Measurements from ENCODE around the gene NPAS1. TPM values are rescaled to one million over a fixed set of nuclear protein-coding genes. Genes with fewer than 3 reads are reported as not detected.

The NPAS1 gene
- total and polyA plus RNA-seq, 10 donors = 0.85 to 6.3 (median 2.4) TPM

DNA sequence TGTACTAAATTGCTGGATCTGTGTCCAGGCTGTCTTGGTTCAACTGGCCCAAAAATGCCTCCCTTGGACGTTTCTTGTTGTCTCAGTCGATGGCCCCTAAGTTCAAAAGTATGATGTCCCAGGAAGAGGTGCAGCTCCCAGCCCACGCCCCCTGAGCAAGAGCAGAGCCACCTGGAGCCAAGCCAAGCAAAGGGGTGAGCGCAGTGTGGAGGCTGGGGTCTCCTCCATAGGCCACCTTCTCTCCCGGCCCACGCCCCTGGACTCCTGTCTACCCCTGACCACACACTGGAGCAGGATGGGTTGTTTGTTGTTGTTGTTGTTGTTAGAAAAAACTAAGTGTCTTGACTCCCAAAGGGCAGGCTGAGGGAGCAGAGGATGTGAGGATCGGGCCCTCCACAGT, 26.0 kb upstream of the NPAS1 start:
- Histone ChIP-seq H3K27ac (peak overlapping the region in 7 of 8 donors; percentile 28 to 80 (median 72)), H3K36me3 (peaks cover 0 to 96% (median 57%) of the 10 kb centered on the region in 6 donors), H3K4me3 (no peak overlapping the region), H3K27me3 (replicated peaks in 1 of 7) (no peaks in the 10 kb centered on the region), H3K9me3 (no peaks in the 10 kb centered on the region), H3K4me1 (peaks cover 18 to 60% (median 37%) of the 10 kb centered on the region in 6 donors)
- no peak for DNase-seq
- TF ChIP-seq, protein P1, sequence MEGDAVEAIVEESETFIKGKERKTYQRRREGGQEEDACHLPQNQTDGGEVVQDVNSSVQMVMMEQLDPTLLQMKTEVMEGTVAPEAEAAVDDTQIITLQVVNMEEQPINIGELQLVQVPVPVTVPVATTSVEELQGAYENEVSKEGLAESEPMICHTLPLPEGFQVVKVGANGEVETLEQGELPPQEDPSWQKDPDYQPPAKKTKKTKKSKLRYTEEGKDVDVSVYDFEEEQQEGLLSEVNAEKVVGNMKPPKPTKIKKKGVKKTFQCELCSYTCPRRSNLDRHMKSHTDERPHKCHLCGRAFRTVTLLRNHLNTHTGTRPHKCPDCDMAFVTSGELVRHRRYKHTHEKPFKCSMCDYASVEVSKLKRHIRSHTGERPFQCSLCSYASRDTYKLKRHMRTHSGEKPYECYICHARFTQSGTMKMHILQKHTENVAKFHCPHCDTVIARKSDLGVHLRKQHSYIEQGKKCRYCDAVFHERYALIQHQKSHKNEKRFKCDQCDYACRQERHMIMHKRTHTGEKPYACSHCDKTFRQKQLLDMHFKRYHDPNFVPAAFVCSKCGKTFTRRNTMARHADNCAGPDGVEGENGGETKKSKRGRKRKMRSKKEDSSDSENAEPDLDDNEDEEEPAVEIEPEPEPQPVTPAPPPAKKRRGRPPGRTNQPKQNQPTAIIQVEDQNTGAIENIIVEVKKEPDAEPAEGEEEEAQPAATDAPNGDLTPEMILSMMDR (IDR thresholded peaks at IDR 0.05 in 8 of 11, conservative IDR thresholded peaks at IDR 0.05 in 3 of 11) = no peak
- TF ChIP-seq POLR2A (IDR thresholded peaks at IDR 0.05) = no peak
- 74 to 92% (median 85%) methylated on average over 7 of the region's 7 CpGs for WGBS, 5 donors
- intact Hi-C loops (cut with DNase I; ENCODE audit: low total_unique reads) = no loop called here

DNA sequence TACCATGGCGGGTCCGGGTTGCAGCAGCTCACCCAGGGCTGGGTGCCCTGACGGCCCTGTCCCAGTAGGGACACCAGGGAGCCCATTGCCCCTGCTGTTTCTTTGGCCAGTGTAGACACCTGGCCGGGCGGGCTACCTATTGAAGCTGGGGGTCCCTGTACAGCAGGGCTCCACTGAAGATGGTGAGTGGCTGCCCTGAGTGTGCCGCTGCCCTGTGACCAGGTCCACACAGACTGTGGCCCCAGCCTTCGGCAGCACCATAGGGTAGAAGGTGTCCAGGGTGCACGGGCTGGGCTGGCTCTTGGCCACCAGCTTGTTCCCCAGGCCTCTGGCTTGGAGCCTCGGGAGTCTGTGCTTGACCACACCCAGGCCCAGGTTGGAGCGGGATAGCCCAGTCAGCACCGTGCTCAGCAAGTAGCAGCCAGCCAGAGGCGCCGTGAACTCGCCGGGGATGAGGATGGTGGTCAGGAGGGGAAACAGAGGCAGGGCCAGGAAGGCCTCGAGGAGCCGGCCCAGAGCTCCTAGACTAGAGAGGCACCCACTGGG, 25.4 kb upstream of the NPAS1 start:
- peaks cover 18 to 60% (median 37%) of the 10 kb centered on the region in 6 donors for H3K4me1 ChIP-seq
- peaks cover 0 to 96% (median 57%) of the 10 kb centered on the region in 6 donors for H3K36me3 ChIP-seq
- peak overlapping the region in 6 of 8 donors; percentile 28 to 80 (median 74) for H3K27ac ChIP-seq
- H3K27me3 ChIP-seq (replicated peaks in 1 of 7) = no peaks in the 10 kb centered on the region
- no peak for DNase-seq
- intact Hi-C loops (cut with DNase I; ENCODE audit: low total_unique reads) = no loop called here
- TF ChIP-seq POLR2AphosphoS5 (IDR thresholded peaks at IDR 0.05) = no peak
- no peak for TF ChIP-seq POLR2A (IDR thresholded peaks at IDR 0.05)
- TF ChIP-seq, protein P1 (IDR thresholded peaks at IDR 0.05 in 8 of 11, conservative IDR thresholded peaks at IDR 0.05 in 3 of 11) = no peak
- no peaks in the 10 kb centered on the region for H3K9me3 ChIP-seq
- 84 to 93% (median 90%) methylated on average over 8 to 17 of the region's 17 CpGs for WGBS, 5 donors
- no peak overlapping the region for H3K4me3 ChIP-seq

DNA sequence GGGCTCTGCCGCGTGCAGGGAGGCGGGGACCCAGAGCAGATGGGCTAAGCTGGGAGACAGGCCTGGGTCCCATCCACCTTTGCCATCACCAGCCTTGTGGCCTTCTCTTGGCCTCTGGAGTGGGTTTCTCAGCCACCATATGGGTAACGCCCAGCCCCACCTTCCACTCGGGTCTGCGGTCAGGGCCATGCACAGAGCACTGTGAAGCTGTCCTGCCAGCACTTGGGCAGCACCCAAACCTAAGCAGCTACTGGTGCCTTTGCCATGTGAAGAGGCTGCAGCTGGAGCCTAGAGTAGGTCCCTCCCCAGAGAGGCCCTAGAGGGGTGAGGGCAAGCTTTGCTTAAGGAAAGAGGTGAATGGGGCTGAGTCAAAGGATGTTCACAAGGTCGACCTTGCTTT, 24.1 kb upstream of the NPAS1 start:
- Histone ChIP-seq H3K36me3 (peaks cover 0 to 96% (median 59%) of the 10 kb centered on the region in 6 donors), H3K27me3 (replicated peaks in 1 of 7) (no peaks in the 10 kb centered on the region), H3K27ac (no peak overlapping the region), H3K4me1 (peaks cover 14 to 52% (median 31%) of the 10 kb centered on the region in 6 donors), H3K9me3 (no peaks in the 10 kb centered on the region), H3K4me3 (no peak overlapping the region)
- intact Hi-C loops (cut with DNase I; ENCODE audit: low total_unique reads) = no loop called here
- TF ChIP-seq POLR2A (IDR thresholded peaks at IDR 0.05) (no peak), POLR2AphosphoS5 (IDR thresholded peaks at IDR 0.05) (peak in 1 of 3 donors; percentile 5)
- DNase-seq = no peak
- WGBS, 5 donors = 73 to 90% (median 86%) methylated on average over 6 to 7 of the region's 7 CpGs

DNA sequence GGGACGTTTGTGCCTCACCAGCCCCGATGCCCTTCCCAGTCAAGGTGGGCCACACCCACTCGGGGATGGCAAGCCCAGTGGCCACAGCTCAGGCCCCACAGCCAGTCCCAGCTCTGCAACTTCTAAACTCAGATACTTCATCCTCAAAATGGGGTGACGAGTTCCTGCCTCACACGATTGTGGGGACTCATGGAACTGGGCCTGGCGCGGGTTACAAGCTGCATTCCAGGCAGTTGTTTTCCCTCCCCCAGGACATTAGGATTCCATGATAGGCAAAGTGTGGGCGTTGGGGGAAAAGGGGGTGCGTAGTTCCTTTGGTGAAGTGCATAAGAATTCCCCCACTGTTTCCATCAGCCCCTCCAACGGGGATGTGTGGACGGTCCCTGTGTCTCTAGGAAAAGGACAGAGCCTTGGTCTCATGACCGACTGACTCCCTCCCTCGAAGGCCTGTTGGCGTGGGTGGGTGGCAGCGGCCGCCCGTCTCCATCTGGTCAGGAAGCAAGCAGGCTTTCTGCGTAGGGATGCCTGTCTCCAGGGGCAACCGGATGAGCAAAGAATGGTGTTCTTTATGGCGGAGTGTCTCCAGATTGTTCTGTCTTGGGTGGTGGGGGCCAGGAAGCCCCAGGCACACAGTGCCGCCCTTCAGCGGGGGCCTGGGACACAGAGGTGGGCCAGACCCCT, 21.1 kb upstream of the NPAS1 start:
- intact Hi-C loops (cut with DNase I; ENCODE audit: low total_unique reads) = no loop called here
- H3K9me3 ChIP-seq = no peaks in the 10 kb centered on the region
- DNase-seq = peak; percentile 59

DNA sequence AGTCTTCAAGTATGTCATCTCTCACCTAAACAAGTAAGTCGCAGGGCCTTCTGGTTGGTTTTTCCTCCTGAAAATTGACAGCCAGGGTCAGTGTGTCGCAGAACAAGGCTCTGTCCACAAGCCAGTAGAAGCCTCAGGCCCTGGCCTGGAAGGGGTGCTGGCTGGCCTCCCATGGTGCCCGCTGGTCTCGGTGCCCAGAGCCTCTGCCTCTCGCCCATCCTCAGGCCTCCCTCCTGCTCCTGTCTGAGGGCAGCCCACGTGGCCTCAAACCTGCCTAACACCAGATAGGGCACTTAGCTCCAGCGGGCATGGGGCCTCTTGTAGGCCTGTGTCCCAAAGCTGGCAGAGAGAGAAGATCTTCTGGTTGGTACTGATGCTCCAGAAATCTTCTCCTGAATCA, 20.3 kb upstream of the NPAS1 start:
- Histone ChIP-seq H3K4me1 (peaks cover 0 to 30% (median 13%) of the 10 kb centered on the region in 6 donors), H3K9me3 (no peaks in the 10 kb centered on the region), H3K27me3 (replicated peaks in 1 of 7) (peaks cover 0 to 19% (median 0%) of the 10 kb centered on the region in 7 donors), H3K27ac (no peak overlapping the region), H3K4me3 (no peak overlapping the region), H3K36me3 (peaks cover 0 to 79% (median 56%) of the 10 kb centered on the region in 6 donors)
- DNase-seq = no peak
- TF ChIP-seq POLR2A (IDR thresholded peaks at IDR 0.05) (no peak), POLR2AphosphoS5 (IDR thresholded peaks at IDR 0.05) (no peak)
- TF ChIP-seq, protein P1 (IDR thresholded peaks at IDR 0.05 in 8 of 11, conservative IDR thresholded peaks at IDR 0.05 in 3 of 11) = no peak
- intact Hi-C loops (cut with DNase I; ENCODE audit: low total_unique reads) = no loop called here
- 91 to 100% (median 96%) methylated on average over 7 of the region's 7 CpGs for WGBS, 5 donors

More for the DNA sequence above, 21.1 kb upstream of the NPAS1 start:
- H3K4me1 ChIP-seq = peaks cover 0 to 30% (median 10%) of the 10 kb centered on the region in 6 donors
- H3K36me3 ChIP-seq = peaks cover 0 to 87% (median 60%) of the 10 kb centered on the region in 6 donors
- peaks cover 0 to 11% (median 0%) of the 10 kb centered on the region in 7 donors for H3K27me3 ChIP-seq (replicated peaks in 1 of 7)
- 89 to 96% (median 96%) methylated on average over 16 to 22 of the region's 22 CpGs for WGBS, 5 donors
- H3K4me3 ChIP-seq = no peak overlapping the region
- no peak overlapping the region for H3K27ac ChIP-seq
- TF ChIP-seq POLR2A (IDR thresholded peaks at IDR 0.05) (no peak), POLR2AphosphoS5 (IDR thresholded peaks at IDR 0.05) (no peak)
